ENCODE measurements around the gene NLRC5.

Gene NLRC5

GRCh38 chr16:57064995-57065394 lies 75.6 kb downstream of the NLRC5 start:
- H3K27ac ChIP-seq (ENCODE audit: low read depth, low read length, poor library complexity, severe bottlenecking): no peak overlapping the region
- no peak overlapping the region for H3K9ac ChIP-seq (ENCODE audit: low read length)
- H3K4me2 ChIP-seq (ENCODE audit: low read length): no peak overlapping the region
- H3K4me1 ChIP-seq (ENCODE audit: insufficient read depth, low read length, severe bottlenecking): no peaks in the 10 kb centered on the region
- H3K9me3 ChIP-seq (ENCODE audit: low read length): no peaks in the 10 kb centered on the region
- H4K20me1 ChIP-seq (ENCODE audit: insufficient read depth, low read length): no peaks in the 10 kb centered on the region
- H3K4me3 ChIP-seq (ENCODE audit: low read depth, low read length, poor library complexity, severe bottlenecking): no peak overlapping the region
- no peaks in the 10 kb centered on the region for H3F3A ChIP-seq (ENCODE audit: insufficient read depth, low read length)
- H2AFZ ChIP-seq (ENCODE audit: low read length): no peak overlapping the region
- H3K9me2 ChIP-seq (ENCODE audit: low read depth, low read length): no peaks in the 10 kb centered on the region
- TF ChIP-seq EZH2 (IDR thresholded peaks at IDR 0.05; ENCODE audit: borderline replicate concordance, low read length) (no peak), CTCF (IDR thresholded peaks at IDR 0.05; ENCODE audit: low read length) (no peak)
- no peaks in the 10 kb centered on the region for H3K79me2 ChIP-seq (ENCODE audit: insufficient read depth, low read length)
- no peaks in the 10 kb centered on the region for H3K27me3 ChIP-seq (ENCODE audit: insufficient read depth, low read length)
- H3K36me3 ChIP-seq (ENCODE audit: insufficient read depth, low read length): no peaks in the 10 kb centered on the region

- Histone ChIP-seq H3K4me1 (ENCODE audit: insufficient read depth, low read length, severe bottlenecking) (no peaks in the 10 kb centered on the region), H3K27ac (ENCODE audit: low read depth, low read length, poor library complexity, severe bottlenecking) (no peak overlapping the region), H3K27me3 (ENCODE audit: insufficient read depth, low read length) (no peaks in the 10 kb centered on the region), H3K36me3 (ENCODE audit: insufficient read depth, low read length) (no peaks in the 10 kb centered on the region), H3K9me2 (ENCODE audit: low read depth, low read length) (no peaks in the 10 kb centered on the region), H3K9me3 (ENCODE audit: low read length) (no peaks in the 10 kb centered on the region), H4K20me1 (ENCODE audit: insufficient read depth, low read length) (no peaks in the 10 kb centered on the region), H3F3A (ENCODE audit: insufficient read depth, low read length) (no peaks in the 10 kb centered on the region), H3K4me3 (ENCODE audit: low read depth, low read length, poor library complexity, severe bottlenecking) (no peak overlapping the region), H2AFZ (ENCODE audit: low read length) (no peak overlapping the region), H3K9ac (ENCODE audit: low read length) (no peak overlapping the region), H3K4me2 (ENCODE audit: low read length) (no peak overlapping the region), H3K79me2 (ENCODE audit: insufficient read depth, low read length) (no peaks in the 10 kb centered on the region)
- no peak for TF ChIP-seq EZH2 (IDR thresholded peaks at IDR 0.05; ENCODE audit: borderline replicate concordance, low read length)
- no peak for TF ChIP-seq CTCF (IDR thresholded peaks at IDR 0.05; ENCODE audit: low read length)
These were observed 77.3 kb downstream of the NLRC5 start for GRCh38 chr16:57066625-57067024.

- Histone ChIP-seq H3K27me3 (ENCODE audit: insufficient read depth, low read length) (no peaks in the 10 kb centered on the region), H4K20me1 (ENCODE audit: insufficient read depth, low read length) (no peaks in the 10 kb centered on the region), H2AFZ (ENCODE audit: low read length) (no peak overlapping the region), H3K27ac (ENCODE audit: low read depth, low read length, poor library complexity, severe bottlenecking) (no peak overlapping the region), H3K9ac (ENCODE audit: low read length) (no peak overlapping the region), H3K4me3 (ENCODE audit: low read depth, low read length, poor library complexity, severe bottlenecking) (no peak overlapping the region), H3K4me2 (ENCODE audit: low read length) (no peak overlapping the region), H3K36me3 (ENCODE audit: insufficient read depth, low read length) (no peaks in the 10 kb centered on the region), H3K4me1 (ENCODE audit: insufficient read depth, low read length, severe bottlenecking) (no peaks in the 10 kb centered on the region), H3K9me2 (ENCODE audit: low read depth, low read length) (no peaks in the 10 kb centered on the region), H3F3A (ENCODE audit: insufficient read depth, low read length) (no peaks in the 10 kb centered on the region), H3K9me3 (ENCODE audit: low read length) (no peaks in the 10 kb centered on the region), H3K79me2 (ENCODE audit: insufficient read depth, low read length) (no peaks in the 10 kb centered on the region)
- TF ChIP-seq EZH2 (IDR thresholded peaks at IDR 0.05; ENCODE audit: borderline replicate concordance, low read length) (no peak), CTCF (IDR thresholded peaks at IDR 0.05; ENCODE audit: low read length) (no peak)
These were observed 78.0 kb downstream of the NLRC5 start for GRCh38 chr16:57067347-57067746.

All from OCI-LY1 (cell line).